Measurements from ENCODE around the gene DOCK3. TPM values are rescaled to one million over a fixed set of nuclear protein-coding genes. Genes with fewer than 3 reads are reported as not detected.
"Not testable (repeated sequence)": the region's sequence is repeated elsewhere in the genome, so short reads cannot be mapped to it uniquely, and the experiment has no call there.

DOCK3 gene
- polyA plus RNA-seq, 4 donors = 0.13 to 0.34 TPM; not detected in 2

DNA sequence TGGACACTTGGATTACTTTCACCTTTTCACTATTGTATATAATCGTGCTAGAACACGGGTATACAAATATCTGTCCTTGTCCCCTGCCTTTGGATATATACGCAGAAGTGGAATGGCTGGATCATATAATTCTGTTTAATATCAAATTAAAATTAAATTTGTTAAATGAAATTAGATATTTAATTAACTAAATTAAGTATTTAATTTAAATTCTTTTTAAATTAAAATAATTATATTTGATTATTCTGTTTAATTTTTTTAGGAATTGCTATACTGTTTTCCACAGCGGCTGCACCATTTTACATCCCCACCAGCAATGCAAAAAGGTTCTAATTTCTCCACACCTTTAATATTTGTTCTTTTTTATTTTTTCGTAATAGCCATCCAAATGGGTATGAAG, 84.3 kb downstream of the DOCK3 start:
- no peaks in the 10 kb centered on the region for H3K9me3 ChIP-seq (ENCODE audit: control insufficient read depth in 2 of 2, insufficient read depth in 1 of 2, low read depth in 1 of 2, low read length in 1 of 2)
- H3K4me3 ChIP-seq (ENCODE audit: low read depth in 1 of 3, low read length in 3 of 3) = no peak overlapping the region
- DNase-seq = no peak
- no peaks in the 10 kb centered on the region for H3K27me3 ChIP-seq (ENCODE audit: control insufficient read depth in 3 of 3, insufficient read depth in 3 of 3, low read length in 3 of 3)
- WGBS, 3 donors = 92 to 94% (median 92%) methylated on average over 5 of the region's 5 CpGs
- no peak for FAIRE-seq
- no peaks in the 10 kb centered on the region for H3K4me1 ChIP-seq (ENCODE audit: control insufficient read depth in 3 of 3, insufficient read depth in 2 of 3, low read depth in 1 of 3, low read length in 2 of 3)
- H3K27ac ChIP-seq (ENCODE audit: low read depth in 1 of 3, low read length in 2 of 3) = no peak overlapping the region
- H3K36me3 ChIP-seq (ENCODE audit: control insufficient read depth in 3 of 3, insufficient read depth in 2 of 3, low read depth in 1 of 3, low read length in 3 of 3) = no peaks in the 10 kb centered on the region

GRCh38 chr3:50777680-50778079, 103.0 kb downstream of the DOCK3 start:
- FAIRE-seq (no peak), DNase-seq (no peak)
- no peaks in the 10 kb centered on the region for H3K9me3 ChIP-seq (ENCODE audit: control insufficient read depth in 2 of 2, insufficient read depth in 1 of 2, low read depth in 1 of 2, low read length in 1 of 2)
- no peaks in the 10 kb centered on the region for H3K27me3 ChIP-seq (ENCODE audit: control insufficient read depth in 3 of 3, insufficient read depth in 3 of 3, low read length in 3 of 3)
- H3K4me1 ChIP-seq (ENCODE audit: control insufficient read depth in 3 of 3, insufficient read depth in 2 of 3, low read depth in 1 of 3, low read length in 2 of 3) = no peaks in the 10 kb centered on the region
- no peaks in the 10 kb centered on the region for H3K36me3 ChIP-seq (ENCODE audit: control insufficient read depth in 3 of 3, insufficient read depth in 2 of 3, low read depth in 1 of 3, low read length in 3 of 3)
- WGBS, 3 donors = 75 to 88% (median 79%) methylated on average over 1 of the region's 1 CpG
- no peak overlapping the region for H3K4me3 ChIP-seq (ENCODE audit: low read depth in 1 of 3, low read length in 3 of 3)
- no peak overlapping the region for H3K27ac ChIP-seq (ENCODE audit: low read depth in 1 of 3, low read length in 2 of 3)

GRCh38 chr3:50781766-50782165, 107.0 kb downstream of the DOCK3 start:
- not testable (repeated sequence) for H3K9me3 ChIP-seq (ENCODE audit: control insufficient read depth in 2 of 2, insufficient read depth in 1 of 2, low read depth in 1 of 2, low read length in 1 of 2); FAIRE-seq; H3K27ac ChIP-seq (ENCODE audit: low read depth in 1 of 3, low read length in 2 of 3); DNase-seq; H3K4me3 ChIP-seq (ENCODE audit: low read depth in 1 of 3, low read length in 3 of 3); H3K4me1 ChIP-seq (ENCODE audit: control insufficient read depth in 3 of 3, insufficient read depth in 2 of 3, low read depth in 1 of 3, low read length in 2 of 3); H3K36me3 ChIP-seq (ENCODE audit: control insufficient read depth in 3 of 3, insufficient read depth in 2 of 3, low read depth in 1 of 3, low read length in 3 of 3); H3K27me3 ChIP-seq (ENCODE audit: control insufficient read depth in 3 of 3, insufficient read depth in 3 of 3, low read length in 3 of 3)
- 90 to 97% (median 93%) methylated on average over 3 of the region's 3 CpGs for WGBS, 3 donors

- DNase-seq (no peak), FAIRE-seq (no peak)
- no peaks in the 10 kb centered on the region for H3K4me1 ChIP-seq (ENCODE audit: control insufficient read depth in 3 of 3, insufficient read depth in 2 of 3, low read depth in 1 of 3, low read length in 2 of 3)
- no peaks in the 10 kb centered on the region for H3K27me3 ChIP-seq (ENCODE audit: control insufficient read depth in 3 of 3, insufficient read depth in 3 of 3, low read length in 3 of 3)
- WGBS, 3 donors = 84 to 89% (median 84%) methylated on average over 5 of the region's 5 CpGs
- peaks cover 0 to 4% of the 10 kb centered on the region in 2 donors for H3K9me3 ChIP-seq (ENCODE audit: control insufficient read depth in 2 of 2, insufficient read depth in 1 of 2, low read depth in 1 of 2, low read length in 1 of 2)
- no peak overlapping the region for H3K27ac ChIP-seq (ENCODE audit: low read depth in 1 of 3, low read length in 2 of 3)
- no peak overlapping the region for H3K4me3 ChIP-seq (ENCODE audit: low read depth in 1 of 3, low read length in 3 of 3)
- no peaks in the 10 kb centered on the region for H3K36me3 ChIP-seq (ENCODE audit: control insufficient read depth in 3 of 3, insufficient read depth in 2 of 3, low read depth in 1 of 3, low read length in 3 of 3)
Observed at GRCh38 chr3:50786631-50787030, 111.9 kb downstream of the DOCK3 start.

- not testable (repeated sequence) for H3K4me1 ChIP-seq (ENCODE audit: control insufficient read depth in 3 of 3, insufficient read depth in 2 of 3, low read depth in 1 of 3, low read length in 2 of 3); H3K9me3 ChIP-seq (ENCODE audit: control insufficient read depth in 2 of 2, insufficient read depth in 1 of 2, low read depth in 1 of 2, low read length in 1 of 2); H3K4me3 ChIP-seq (ENCODE audit: low read depth in 1 of 3, low read length in 3 of 3); FAIRE-seq; H3K27ac ChIP-seq (ENCODE audit: low read depth in 1 of 3, low read length in 2 of 3); H3K27me3 ChIP-seq (ENCODE audit: control insufficient read depth in 3 of 3, insufficient read depth in 3 of 3, low read length in 3 of 3); H3K36me3 ChIP-seq (ENCODE audit: control insufficient read depth in 3 of 3, insufficient read depth in 2 of 3, low read depth in 1 of 3, low read length in 3 of 3); DNase-seq
- 66 to 80% (median 75%) methylated on average over 2 to 3 of the region's 3 CpGs for WGBS, 3 donors
Observed at GRCh38 chr3:50790894-50791293, 116.2 kb downstream of the DOCK3 start.

- Histone ChIP-seq H3K36me3 (ENCODE audit: control insufficient read depth in 3 of 3, insufficient read depth in 2 of 3, low read depth in 1 of 3, low read length in 3 of 3) (no peaks in the 10 kb centered on the region), H3K4me1 (ENCODE audit: control insufficient read depth in 3 of 3, insufficient read depth in 2 of 3, low read depth in 1 of 3, low read length in 2 of 3) (no peaks in the 10 kb centered on the region), H3K9me3 (ENCODE audit: control insufficient read depth in 2 of 2, insufficient read depth in 1 of 2, low read depth in 1 of 2, low read length in 1 of 2) (no peaks in the 10 kb centered on the region), H3K27ac (ENCODE audit: low read depth in 1 of 3, low read length in 2 of 3) (no peak overlapping the region), H3K4me3 (ENCODE audit: low read depth in 1 of 3, low read length in 3 of 3) (no peak overlapping the region), H3K27me3 (ENCODE audit: control insufficient read depth in 3 of 3, insufficient read depth in 3 of 3, low read length in 3 of 3) (no peaks in the 10 kb centered on the region)
- no peak for DNase-seq
- WGBS, 3 donors = 67 to 80% (median 74%) methylated on average over 4 of the region's 4 CpGs
- no peak for FAIRE-seq
Observed at GRCh38 chr3:50792568-50792967, 117.8 kb downstream of the DOCK3 start.

- H3K27ac ChIP-seq (ENCODE audit: low read depth in 1 of 3, low read length in 2 of 3); H3K4me1 ChIP-seq (ENCODE audit: control insufficient read depth in 3 of 3, insufficient read depth in 2 of 3, low read depth in 1 of 3, low read length in 2 of 3); FAIRE-seq; H3K27me3 ChIP-seq (ENCODE audit: control insufficient read depth in 3 of 3, insufficient read depth in 3 of 3, low read length in 3 of 3); DNase-seq; H3K4me3 ChIP-seq (ENCODE audit: low read depth in 1 of 3, low read length in 3 of 3); H3K36me3 ChIP-seq (ENCODE audit: control insufficient read depth in 3 of 3, insufficient read depth in 2 of 3, low read depth in 1 of 3, low read length in 3 of 3): not testable (repeated sequence)
- peaks cover 3 to 11% of the 10 kb centered on the region in 2 donors for H3K9me3 ChIP-seq (ENCODE audit: control insufficient read depth in 2 of 2, insufficient read depth in 1 of 2, low read depth in 1 of 2, low read length in 1 of 2)
- 97 to 99% (median 98%) methylated on average over 23 to 27 of the region's 27 CpGs for WGBS, 3 donors
Observed at GRCh38 chr3:50803805-50804204, 129.1 kb downstream of the DOCK3 start.

GRCh38 chr3:50804376-50804775, 129.6 kb downstream of the DOCK3 start:
- not testable (repeated sequence) for H3K27me3 ChIP-seq (ENCODE audit: control insufficient read depth in 3 of 3, insufficient read depth in 3 of 3, low read length in 3 of 3); FAIRE-seq; H3K36me3 ChIP-seq (ENCODE audit: control insufficient read depth in 3 of 3, insufficient read depth in 2 of 3, low read depth in 1 of 3, low read length in 3 of 3); DNase-seq; H3K4me1 ChIP-seq (ENCODE audit: control insufficient read depth in 3 of 3, insufficient read depth in 2 of 3, low read depth in 1 of 3, low read length in 2 of 3); H3K4me3 ChIP-seq (ENCODE audit: low read depth in 1 of 3, low read length in 3 of 3); H3K27ac ChIP-seq (ENCODE audit: low read depth in 1 of 3, low read length in 2 of 3)
- peaks cover 3 to 11% of the 10 kb centered on the region in 2 donors for H3K9me3 ChIP-seq (ENCODE audit: control insufficient read depth in 2 of 2, insufficient read depth in 1 of 2, low read depth in 1 of 2, low read length in 1 of 2)
- WGBS, 3 donors = 94 to 95% (median 95%) methylated on average over 15 to 19 of the region's 20 CpGs

DNA sequence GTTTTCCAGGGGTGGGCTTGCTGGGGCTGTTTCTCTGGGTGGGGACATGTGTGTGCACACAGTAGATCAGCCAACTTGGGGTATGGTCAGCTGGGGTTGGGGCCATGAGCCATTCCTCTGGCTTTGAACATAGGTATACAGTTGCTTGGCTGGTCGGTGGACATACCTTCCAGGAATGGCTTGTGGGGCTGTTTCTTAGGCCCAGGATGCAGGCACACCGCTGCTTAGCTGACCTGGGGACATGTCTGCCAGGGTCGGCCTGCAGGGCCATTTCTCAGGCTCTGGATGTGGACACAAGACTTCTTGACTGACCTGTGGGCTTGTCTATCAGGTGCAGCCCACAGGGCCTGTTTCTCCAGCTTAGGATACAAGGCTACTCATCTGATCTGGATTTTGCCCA, 130.6 kb downstream of the DOCK3 start:
- DNase-seq = no peak
- Histone ChIP-seq H3K9me3 (ENCODE audit: control insufficient read depth in 2 of 2, insufficient read depth in 1 of 2, low read depth in 1 of 2, low read length in 1 of 2) (peaks cover 3 to 11% of the 10 kb centered on the region in 2 donors), H3K4me3 (ENCODE audit: low read depth in 1 of 3, low read length in 3 of 3) (no peak overlapping the region), H3K4me1 (ENCODE audit: control insufficient read depth in 3 of 3, insufficient read depth in 2 of 3, low read depth in 1 of 3, low read length in 2 of 3) (no peaks in the 10 kb centered on the region), H3K27me3 (ENCODE audit: control insufficient read depth in 3 of 3, insufficient read depth in 3 of 3, low read length in 3 of 3) (no peaks in the 10 kb centered on the region), H3K36me3 (ENCODE audit: control insufficient read depth in 3 of 3, insufficient read depth in 2 of 3, low read depth in 1 of 3, low read length in 3 of 3) (no peaks in the 10 kb centered on the region), H3K27ac (ENCODE audit: low read depth in 1 of 3, low read length in 2 of 3) (no peak overlapping the region)
- 73 to 86% (median 80%) methylated on average over 3 of the region's 3 CpGs for WGBS, 3 donors
- no peak for FAIRE-seq

Data from small intestine (tissue), 7 donors.